Endothelial cell of umbilical vein (primary cell): ENCODE results near the gene EPN2. TPM values are rescaled to one million over a fixed set of nuclear protein-coding genes. Genes with fewer than 3 reads are reported as not detected.

ENCODE experiments used
- BruUV-seq: library from RNA; stranded (reverse); fragments of 400-500 nt; replicated peaks from 2 replicates; lab custom pipeline; 2021; lab: Mats Ljungman, UMichigan
- CTCF ChIA-PET: fragments of 300-600, 350-600 bp; sonication (Branson Sonifier 250); formaldehyde crosslinking; loops from one replicate; lab custom pipeline; 2021; ENCODE audit warnings: antibody characterized with exemption, inconsistent platforms; lab: Charles Lee
- POLR2A ChIA-PET: fragments of 300-600, 350-600 bp; sonication (Branson Sonifier 250); formaldehyde crosslinking; loops from one replicate; lab custom pipeline; 2021; ENCODE audit warnings: antibody characterized with exemption, inconsistent platforms; lab: Charles Lee
- DNase-seq: peaks from one replicate; pipeline ENCODE4 v3.0.0-alpha.2; 2011; ENCODE audit warnings: low read depth, low spot score
- FAIRE-seq: peaks from 2 replicates; lab custom pipeline; 2011; peaks lifted over from hg19 to GRCh38; lab: Jason Lieb, UNC
- H2AFZ ChIP-seq: 2 replicates; pipeline ENCODE4 v1.6.0; 2012; ENCODE audit warnings: low read depth, low read length, control low read depth, inconsistent platforms
- H3K27ac ChIP-seq: 2 replicates; pipeline ENCODE4 v1.5.1; 2011; ENCODE audit warnings: low read depth, mild to moderate bottlenecking, control low read depth, low read length, moderate library complexity; ENCODE audit not compliant: insufficient read depth
- H3K27me3 ChIP-seq, 2 experiments: 2 replicates each; pipeline versions ENCODE4 v1.6.0 to v1.6.1; 2011; ENCODE audit warnings: low read length in 2 of 2, mixed read lengths in 1 of 2; ENCODE audit not compliant: control insufficient read depth in 2 of 2, insufficient read depth in 2 of 2
- H3K36me3 ChIP-seq, 2 experiments: 2 replicates in 1 of 2; 3 replicates in 1 of 2; pipeline ENCODE4 v1.5.1; 2011; ENCODE audit warnings: low read length in 2 of 2, mild to moderate bottlenecking in 1 of 2, moderate library complexity in 1 of 2; ENCODE audit not compliant: control insufficient read depth in 2 of 2, insufficient read depth in 2 of 2; ENCODE audit errors: extremely low read depth in 1 of 2
- H3K4me1 ChIP-seq: 3 replicates; pipeline ENCODE4 v1.5.1; 2011; ENCODE audit warnings: mild to moderate bottlenecking, low read length; ENCODE audit not compliant: control insufficient read depth, insufficient read depth; ENCODE audit errors: extremely low read depth
- H3K4me2 ChIP-seq: 2 replicates; pipeline ENCODE4 v1.6.1; 2011; ENCODE audit warnings: low read length, control low read depth, mixed read lengths; ENCODE audit not compliant: insufficient read depth
- H3K4me3 ChIP-seq, 3 experiments: fragments of 200-600 bp in 1 of 3; sonication (generic), shearing (Covaris generic) in 1 of 3; replicated peaks in 1 of 3; 2 replicates each; pipeline ENCODE4 v1.5.1; 2011 to 2016; ENCODE audit warnings: control low read depth in 3 of 3, low read length in 3 of 3, mild to moderate bottlenecking in 2 of 3, inconsistent platforms in 1 of 3, low read depth in 1 of 3, moderate library complexity in 1 of 3; ENCODE audit not compliant: insufficient read depth in 1 of 3
- H3K79me2 ChIP-seq: 2 replicates; pipeline ENCODE4 v1.6.0; 2012; ENCODE audit warnings: low read length, inconsistent platforms; ENCODE audit not compliant: control insufficient read depth, insufficient read depth
- H3K9ac ChIP-seq: replicated peaks from 2 replicates; pipeline ENCODE3; 2011; ENCODE audit warnings: low read length, control low read depth; ENCODE audit not compliant: insufficient read depth; ENCODE audit errors: extremely low read depth
- H3K9me1 ChIP-seq: replicated peaks from 3 replicates; pipeline ENCODE4 v1.6.0; 2011; ENCODE audit warnings: mild to moderate bottlenecking, low read length; ENCODE audit not compliant: control insufficient read depth, insufficient read depth; ENCODE audit errors: extremely low read depth
- H3K9me3 ChIP-seq: replicated peaks from 2 replicates; pipeline ENCODE4 v1.5.1; 2012; ENCODE audit warnings: low read length, inconsistent platforms; ENCODE audit not compliant: control insufficient read depth, insufficient read depth
- H4K20me1 ChIP-seq: replicated peaks from 2 replicates; pipeline ENCODE3; 2011; ENCODE audit warnings: mild to moderate bottlenecking, low read length; ENCODE audit not compliant: control insufficient read depth, insufficient read depth; ENCODE audit errors: extremely low read depth
- GATA2 ChIP-seq: IDR thresholded peaks from 2 replicates; pipeline ENCODE4 v1.7.0; 2011; ENCODE audit warnings: low read depth, mild to moderate bottlenecking, moderate library complexity, mixed read lengths, low read length; ENCODE audit not compliant: insufficient read length, insufficient read depth
- JUN ChIP-seq: IDR thresholded peaks from 2 replicates; pipeline ENCODE4 v1.6.1; 2011; ENCODE audit warnings: borderline replicate concordance, low read depth; ENCODE audit not compliant: insufficient read length, insufficient read depth
- POLR2A ChIP-seq: IDR thresholded peaks from 2 replicates; pipeline ENCODE4 v1.6.1; 2012; ENCODE audit warnings: low read depth, mild to moderate bottlenecking, control low read depth, low read length
- POLR2AphosphoS5 ChIP-seq: IDR thresholded peaks from 2 replicates; pipeline ENCODE4 v1.6.1; 2012; ENCODE audit warnings: low read depth, mild to moderate bottlenecking, control low read depth, low read length, moderate library complexity; ENCODE audit not compliant: insufficient read depth
- dilution Hi-C: fragments of 300-500 bp; cut with MboI; formaldehyde crosslinking; loops from one replicate; pipeline ENCODE4 v1.15.0; 2019; ENCODE audit warnings: low sequenced_read_pairs; ENCODE audit not compliant: extremely low pct_ligation_motif_present
- intact Hi-C: fragments of 100-400 bp; cut with micrococcal nuclease; formaldehyde crosslinking; loops from one replicate; pipeline ENCODE4 v1.10.0; 2022
- polyA plus RNA-seq, 4 experiments: library from polyadenylated mRNA; depleted of rRNA in 3 of 4; stranded (reverse) in 3 of 4; unstranded in 1 of 4; fragments of >200 nt; gene quantifications; 2 replicates each; pipeline versions ENCODE4 v1.2.1 to v1.2.3, GENCODE V29; 2011 to 2012; ENCODE audit warnings: missing spikeins in 1 of 4
- total RNA-seq: library from RNA; stranded (reverse); gene quantifications from 2 replicates; pipeline ENCODE4 v1.2.3, GENCODE V29; 2021
- TF ChIP-seq, protein P1 (sequence below), 2 donors: IDR thresholded peaks; 1 replicate in 1 of 2; 2 replicates in 1 of 2; pipeline ENCODE4 v1.5.1; 2011; ENCODE audit warnings: low read length in 2 of 2, mild to moderate bottlenecking in 2 of 2, moderate library complexity in 2 of 2, control low read depth in 1 of 2, inconsistent platforms in 1 of 2, low read depth in 1 of 2; ENCODE audit not compliant: insufficient read depth in 1 of 2; ENCODE audit errors: extremely low read depth in 1 of 2
- TF ChIP-seq, protein P2 (sequence below): IDR thresholded peaks from 2 replicates; pipeline ENCODE4 v1.6.1; 2011; ENCODE audit not compliant: insufficient read depth, insufficient read length

EPN2 gene
- total and polyA plus RNA-seq, 2 donors (not counting 3 experiments of a cell fraction or from before 2014, with no cell fraction given) = 40.3 to 70.5 TPM

- no TSS peak for BruUV-seq
These were observed 100.0 kb downstream of the EPN2 start for GRCh38 chr17:19336938-19337711.

More at GRCh38 chr17:19336938-19337711, 100.0 kb downstream of the EPN2 start:
- Histone ChIP-seq H3K4me2 (no peak overlapping the region), H3K9ac (no peak overlapping the region), H3K27ac (no peak overlapping the region), H3K36me3 (peaks cover 0 to 3% of the 10 kb centered on the region in 2 experiments), H3K4me3 (no peak overlapping the region), H3K9me3 (no peaks in the 10 kb centered on the region), H3K79me2 (no peaks in the 10 kb centered on the region), H4K20me1 (no peaks in the 10 kb centered on the region), H2AFZ (no peak overlapping the region), H3K4me1 (no peaks in the 10 kb centered on the region), H3K9me1 (no peaks in the 10 kb centered on the region), H3K27me3 (no peaks in the 10 kb centered on the region)
- CTCF ChIA-PET = interaction anchor here (0.6 to 2.7 kb wide), 17 partner anchors 8 to 673 kb away, joined by 3 to 25 read pairs (median 4); partner anchors contain the start of genes B9D1 and MAPK7
- no peak for DNase-seq
- intact Hi-C loops (no loop called here), dilution Hi-C loops (no loop called here)
- FAIRE-seq = no peak
- POLR2A ChIA-PET = interaction anchor here (0.9 kb wide), 1 partner anchor 83 kb away, joined by 10 read pairs; no protein-coding TSS in a partner anchor
- TF ChIP-seq, protein P1, sequence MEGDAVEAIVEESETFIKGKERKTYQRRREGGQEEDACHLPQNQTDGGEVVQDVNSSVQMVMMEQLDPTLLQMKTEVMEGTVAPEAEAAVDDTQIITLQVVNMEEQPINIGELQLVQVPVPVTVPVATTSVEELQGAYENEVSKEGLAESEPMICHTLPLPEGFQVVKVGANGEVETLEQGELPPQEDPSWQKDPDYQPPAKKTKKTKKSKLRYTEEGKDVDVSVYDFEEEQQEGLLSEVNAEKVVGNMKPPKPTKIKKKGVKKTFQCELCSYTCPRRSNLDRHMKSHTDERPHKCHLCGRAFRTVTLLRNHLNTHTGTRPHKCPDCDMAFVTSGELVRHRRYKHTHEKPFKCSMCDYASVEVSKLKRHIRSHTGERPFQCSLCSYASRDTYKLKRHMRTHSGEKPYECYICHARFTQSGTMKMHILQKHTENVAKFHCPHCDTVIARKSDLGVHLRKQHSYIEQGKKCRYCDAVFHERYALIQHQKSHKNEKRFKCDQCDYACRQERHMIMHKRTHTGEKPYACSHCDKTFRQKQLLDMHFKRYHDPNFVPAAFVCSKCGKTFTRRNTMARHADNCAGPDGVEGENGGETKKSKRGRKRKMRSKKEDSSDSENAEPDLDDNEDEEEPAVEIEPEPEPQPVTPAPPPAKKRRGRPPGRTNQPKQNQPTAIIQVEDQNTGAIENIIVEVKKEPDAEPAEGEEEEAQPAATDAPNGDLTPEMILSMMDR (IDR thresholded peaks at IDR 0.05; ENCODE audit: extremely low read depth in 1 of 2, insufficient read depth in 1 of 2, low read depth in 1 of 2, low read length in 2 of 2) = no peak
- TF ChIP-seq GATA2 (no peak), POLR2AphosphoS5 (no peak), JUN (no peak), POLR2A (no peak)
- TF ChIP-seq, protein P2, sequence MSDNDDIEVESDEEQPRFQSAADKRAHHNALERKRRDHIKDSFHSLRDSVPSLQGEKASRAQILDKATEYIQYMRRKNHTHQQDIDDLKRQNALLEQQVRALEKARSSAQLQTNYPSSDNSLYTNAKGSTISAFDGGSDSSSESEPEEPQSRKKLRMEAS = no peak
